ENCODE measurements around the gene RAD52. TPM values are rescaled to one million over a fixed set of nuclear protein-coding genes. Genes with fewer than 3 reads are reported as not detected.

RAD52 gene
- polyA plus RNA-seq, 1 experiment = 18.8 TPM

DNA sequence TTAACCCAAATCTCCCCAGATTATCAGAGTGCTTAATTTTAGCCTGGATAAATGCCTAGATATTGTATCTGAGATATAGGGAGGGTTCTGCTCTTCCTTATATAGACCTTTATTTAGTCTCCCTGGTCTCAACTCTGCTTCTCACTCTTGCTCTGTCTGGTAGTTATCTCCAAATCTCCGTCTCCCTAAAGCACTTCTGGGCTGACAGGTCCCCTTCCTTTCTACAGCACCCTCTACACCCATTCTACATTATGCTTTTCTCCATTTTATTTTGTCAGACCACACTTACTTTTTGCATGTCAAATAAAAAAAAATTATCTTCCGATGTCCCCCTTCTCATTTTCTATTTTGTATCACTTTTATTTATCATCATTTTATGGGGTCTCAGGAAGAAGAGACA lies 39.6 kb upstream of the RAD52 start:
- no peak overlapping the region; the same call in 1 of the 2 replicates for H3K4me3 ChIP-seq (ENCODE audit: low read depth, low read length)
- CTCF ChIA-PET = no interaction called here

DNA sequence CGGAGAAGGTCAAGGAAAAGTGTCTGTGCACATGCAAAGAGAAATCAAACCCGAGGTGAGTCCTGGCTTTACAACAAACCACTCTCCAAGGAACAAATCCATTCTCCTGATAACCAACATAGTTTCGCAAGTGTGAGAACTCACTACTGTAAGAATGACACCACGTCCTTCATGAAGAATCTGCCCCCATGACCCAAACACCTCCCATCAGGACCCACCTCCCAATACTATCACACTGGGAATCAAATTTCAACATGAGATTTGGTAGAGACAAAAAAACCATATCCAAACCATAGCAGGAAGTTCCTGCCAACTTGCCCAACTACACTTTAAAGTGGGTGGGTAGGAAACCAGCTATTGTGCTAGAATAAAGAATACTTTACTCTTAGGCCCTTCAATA lies 39.2 kb upstream of the RAD52 start:
- POLR2A ChIA-PET = no interaction called here
- H3K4me3 ChIP-seq (ENCODE audit: low read depth, low read length) = no peak overlapping the region
- CTCF ChIA-PET = no interaction called here

More for the DNA sequence above, 39.6 kb upstream of the RAD52 start:
- DNase-seq (ENCODE audit: low read depth, low spot score) = no peak
- H3K27me3 ChIP-seq (ENCODE audit: control insufficient read depth, insufficient read depth, low read length) = no peaks in the 10 kb centered on the region
- H3K27ac ChIP-seq (ENCODE audit: low read depth, low read length) = no peak overlapping the region
- TF ChIP-seq, protein P1, sequence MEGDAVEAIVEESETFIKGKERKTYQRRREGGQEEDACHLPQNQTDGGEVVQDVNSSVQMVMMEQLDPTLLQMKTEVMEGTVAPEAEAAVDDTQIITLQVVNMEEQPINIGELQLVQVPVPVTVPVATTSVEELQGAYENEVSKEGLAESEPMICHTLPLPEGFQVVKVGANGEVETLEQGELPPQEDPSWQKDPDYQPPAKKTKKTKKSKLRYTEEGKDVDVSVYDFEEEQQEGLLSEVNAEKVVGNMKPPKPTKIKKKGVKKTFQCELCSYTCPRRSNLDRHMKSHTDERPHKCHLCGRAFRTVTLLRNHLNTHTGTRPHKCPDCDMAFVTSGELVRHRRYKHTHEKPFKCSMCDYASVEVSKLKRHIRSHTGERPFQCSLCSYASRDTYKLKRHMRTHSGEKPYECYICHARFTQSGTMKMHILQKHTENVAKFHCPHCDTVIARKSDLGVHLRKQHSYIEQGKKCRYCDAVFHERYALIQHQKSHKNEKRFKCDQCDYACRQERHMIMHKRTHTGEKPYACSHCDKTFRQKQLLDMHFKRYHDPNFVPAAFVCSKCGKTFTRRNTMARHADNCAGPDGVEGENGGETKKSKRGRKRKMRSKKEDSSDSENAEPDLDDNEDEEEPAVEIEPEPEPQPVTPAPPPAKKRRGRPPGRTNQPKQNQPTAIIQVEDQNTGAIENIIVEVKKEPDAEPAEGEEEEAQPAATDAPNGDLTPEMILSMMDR (IDR thresholded peaks at IDR 0.05; ENCODE audit: low read depth, low read length) = no peak
- H3K9me3 ChIP-seq (ENCODE audit: control insufficient read depth, insufficient read depth, low read length) = no peaks in the 10 kb centered on the region; the same call in 1 of the 2 replicates
- POLR2A ChIA-PET = no interaction called here

DNA sequence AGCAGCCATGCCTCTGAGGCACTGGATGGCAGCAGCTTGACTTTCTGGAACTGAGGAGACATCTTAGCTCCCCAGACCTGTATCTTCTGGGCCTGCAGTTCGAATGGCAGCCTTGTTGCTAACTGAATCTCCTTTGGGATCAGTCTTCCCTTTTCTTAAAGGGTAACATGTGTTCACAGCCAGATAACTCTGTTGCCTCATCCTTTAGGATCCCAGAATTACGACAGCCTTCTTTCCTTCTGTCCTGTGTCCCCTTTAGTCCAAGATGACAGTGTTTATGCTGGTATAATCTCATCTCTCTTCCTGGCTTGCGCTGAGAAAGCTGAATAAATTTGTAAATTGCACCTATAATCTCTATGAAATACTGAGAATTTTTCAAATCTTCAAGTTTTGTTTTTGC lies 32.5 kb upstream of the RAD52 start:
- CTCF ChIA-PET = interaction anchor here (0.6 to 0.9 kb wide), 2 partner anchors 33 to 111 kb away, joined by 3 read pairs; partner anchors contain the start of gene RAD52
- H3K27ac ChIP-seq (ENCODE audit: low read depth, low read length) = no peak overlapping the region
- no peaks in the 10 kb centered on the region for H3K27me3 ChIP-seq (ENCODE audit: control insufficient read depth, insufficient read depth, low read length)
- H3K9me3 ChIP-seq (ENCODE audit: control insufficient read depth, insufficient read depth, low read length) = no peaks in the 10 kb centered on the region; the same call in 1 of the 2 replicates
- POLR2A ChIA-PET = interaction anchor here (0.6 kb wide), 1 partner anchor 12 kb away, joined by 8 read pairs; no protein-coding TSS in a partner anchor
- no peak overlapping the region for H3K4me3 ChIP-seq (ENCODE audit: low read depth, low read length)
- no peak for DNase-seq (ENCODE audit: low read depth, low spot score)
- TF ChIP-seq, protein P1 (IDR thresholded peaks at IDR 0.05; ENCODE audit: low read depth, low read length) = no peak

More for the DNA sequence above, 39.2 kb upstream of the RAD52 start:
- TF ChIP-seq, protein P1 (IDR thresholded peaks at IDR 0.05; ENCODE audit: low read depth, low read length) = no peak
- Histone ChIP-seq H3K27ac (ENCODE audit: low read depth, low read length) (no peak overlapping the region), H3K9me3 (ENCODE audit: control insufficient read depth, insufficient read depth, low read length) (no peaks in the 10 kb centered on the region; the same call in 1 of the 2 replicates), H3K27me3 (ENCODE audit: control insufficient read depth, insufficient read depth, low read length) (no peaks in the 10 kb centered on the region)
- no peak for DNase-seq (ENCODE audit: low read depth, low spot score)

DNA sequence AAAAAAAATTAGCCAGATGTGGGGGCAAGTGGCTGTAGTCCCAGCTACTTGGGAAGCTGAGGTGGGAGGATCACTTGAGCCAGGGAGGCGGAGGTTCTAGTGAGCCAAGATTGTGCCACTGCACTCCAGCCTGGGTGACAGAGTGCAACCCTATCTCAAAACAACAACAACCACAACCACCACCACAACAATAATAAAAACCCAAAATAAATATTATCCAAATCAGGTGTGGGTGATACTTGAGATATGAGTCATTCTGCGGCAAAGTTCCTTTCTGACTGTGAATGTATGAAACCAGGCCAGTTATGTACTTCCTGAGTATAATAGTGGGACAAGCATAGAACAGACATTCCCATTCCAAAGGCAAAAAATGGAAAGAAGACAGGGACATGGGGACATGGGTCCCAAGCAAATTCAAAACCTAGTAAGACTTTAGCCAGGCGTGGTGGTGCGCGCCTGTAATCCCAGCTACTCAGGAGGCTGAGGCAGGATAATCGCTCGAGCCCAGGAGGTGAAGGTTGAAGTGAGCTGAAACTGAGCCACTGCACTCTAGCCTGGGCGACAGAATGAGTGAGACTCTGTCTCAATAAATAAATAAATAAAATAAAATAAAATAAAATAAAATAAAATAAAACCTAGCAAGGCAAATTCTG lies 31.8 kb upstream of the RAD52 start:
- Histone ChIP-seq H3K27me3 (ENCODE audit: control insufficient read depth, insufficient read depth, low read length) (no peaks in the 10 kb centered on the region), H3K27ac (ENCODE audit: low read depth, low read length) (no peak overlapping the region), H3K4me3 (ENCODE audit: low read depth, low read length) (no peak overlapping the region), H3K9me3 (ENCODE audit: control insufficient read depth, insufficient read depth, low read length) (no peaks in the 10 kb centered on the region; the same call in 1 of the 2 replicates)
- ChIA-PET CTCF (interaction anchor here (0.6 kb wide), 1 partner anchor 112 kb away, joined by 3 read pairs; no protein-coding TSS in a partner anchor), POLR2A (interaction anchor here (0.6 kb wide), 1 partner anchor 13 kb away, joined by 8 read pairs; no protein-coding TSS in a partner anchor)
- no peak for DNase-seq (ENCODE audit: low read depth, low spot score)
- TF ChIP-seq, protein P1 (IDR thresholded peaks at IDR 0.05; ENCODE audit: low read depth, low read length) = no peak

DNA sequence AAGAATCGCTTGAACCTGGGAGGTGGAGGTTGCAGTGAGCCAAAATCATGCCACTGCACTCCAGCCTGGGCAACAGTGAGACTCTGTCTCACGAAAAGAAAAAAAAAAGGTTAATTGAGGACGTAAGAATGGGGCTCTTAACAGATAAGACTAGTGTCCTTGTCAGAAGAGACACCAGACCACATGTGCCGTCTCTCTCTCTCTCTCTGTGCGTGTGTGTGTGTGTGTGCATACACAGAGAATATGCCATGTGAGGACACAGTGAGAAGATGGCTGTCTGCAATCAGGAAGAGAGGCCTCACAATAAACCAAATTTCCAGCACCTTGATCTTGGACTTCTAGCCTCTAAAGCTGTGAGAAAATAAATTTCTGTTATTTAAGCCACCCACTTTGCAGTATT lies 29.9 kb upstream of the RAD52 start:
- H3K4me3 ChIP-seq (ENCODE audit: low read depth, low read length) = no peak overlapping the region
- no peak for DNase-seq (ENCODE audit: low read depth, low spot score)
- H3K27ac ChIP-seq (ENCODE audit: low read depth, low read length) = no peak overlapping the region
- no peaks in the 10 kb centered on the region for H3K27me3 ChIP-seq (ENCODE audit: control insufficient read depth, insufficient read depth, low read length)
- ChIA-PET POLR2A (no interaction called here), CTCF (no interaction called here)
- no peaks in the 10 kb centered on the region; the same call in 1 of the 2 replicates for H3K9me3 ChIP-seq (ENCODE audit: control insufficient read depth, insufficient read depth, low read length)
- TF ChIP-seq, protein P1 (IDR thresholded peaks at IDR 0.05; ENCODE audit: low read depth, low read length) = no peak

Data from AG04450 (cell line).